Endothelial cell of umbilical vein (primary cell): ENCODE results near the gene ADH7.

Source experiments
- CTCF ChIP-seq, 2 donors: IDR thresholded peaks; 1 replicate in 1 of 2; 2 replicates in 1 of 2; pipeline ENCODE4 v1.5.1; 2011; ENCODE audit warnings: low read length in 2 of 2, mild to moderate bottlenecking in 2 of 2, moderate library complexity in 2 of 2, control low read depth in 1 of 2, inconsistent platforms in 1 of 2, low read depth in 1 of 2; ENCODE audit not compliant: insufficient read depth in 1 of 2; ENCODE audit errors: extremely low read depth in 1 of 2
- EZH2 ChIP-seq: IDR thresholded peaks from 2 replicates; pipeline ENCODE4 v1.6.1; 2012; ENCODE audit warnings: borderline replicate concordance, low read depth, mild to moderate bottlenecking, moderate library complexity, low read length, inconsistent platforms; ENCODE audit not compliant: severe bottlenecking
- GATA2 ChIP-seq: IDR thresholded peaks from 2 replicates; pipeline ENCODE4 v1.7.0; 2011; ENCODE audit warnings: low read depth, mild to moderate bottlenecking, moderate library complexity, mixed read lengths, low read length; ENCODE audit not compliant: insufficient read length, insufficient read depth
- POLR2A ChIP-seq: IDR thresholded peaks from 2 replicates; pipeline ENCODE4 v1.6.1; 2012; ENCODE audit warnings: low read depth, mild to moderate bottlenecking, control low read depth, low read length
- POLR2AphosphoS5 ChIP-seq: IDR thresholded peaks from 2 replicates; pipeline ENCODE4 v1.6.1; 2012; ENCODE audit warnings: low read depth, mild to moderate bottlenecking, control low read depth, low read length, moderate library complexity; ENCODE audit not compliant: insufficient read depth

GRCh38 chr4:99403380-99404184, 31.6 kb downstream of the ADH7 start:
- no peak for TF ChIP-seq CTCF (IDR thresholded peaks at IDR 0.05; ENCODE audit: extremely low read depth in 1 of 2, insufficient read depth in 1 of 2, low read depth in 1 of 2, low read length in 2 of 2)
- TF ChIP-seq POLR2AphosphoS5: no peak
- no peak for TF ChIP-seq EZH2
- no peak for TF ChIP-seq POLR2A
- no peak for TF ChIP-seq GATA2
